Hepatocyte (in vitro differentiated cells): Measurements from ENCODE around the gene GRK2. TPM values are rescaled to one million over a fixed set of nuclear protein-coding genes. Genes with fewer than 3 reads are reported as not detected.
A peak's percentile ranks its signal among the peaks of the same experiment; 100 is the strongest.
"Not testable (repeated sequence)": the region's sequence is repeated elsewhere in the genome, so short reads cannot be mapped to it uniquely, and the experiment has no call there.

ENCODE experiments used
- DNase-seq: peaks from one replicate; pipeline ENCODE4 v3.0.0-alpha.2; 2016; ENCODE audit warnings: low spot score
- H2AFZ ChIP-seq: fragments of 200-600 bp; sonication (generic); 2 replicates; pipeline ENCODE4 v1.6.0; 2016; ENCODE audit warnings: antibody characterized with exemption, mild to moderate bottlenecking
- H3K27ac ChIP-seq: fragments of 200-600 bp; sonication (generic); 2 replicates; pipeline ENCODE4 v1.5.1; 2016; ENCODE audit warnings: mild to moderate bottlenecking
- H3K27me3 ChIP-seq: fragments of 200-600 bp; sonication (generic); 2 replicates; pipeline ENCODE4 v1.6.1; 2016
- H3K36me3 ChIP-seq: fragments of 200-600 bp; sonication (generic); replicated peaks from 2 replicates; pipeline ENCODE4 v1.5.1; 2016; ENCODE audit warnings: low read depth; ENCODE audit not compliant: insufficient read depth
- H3K4me1 ChIP-seq: fragments of 200-600 bp; sonication (generic); 2 replicates; pipeline ENCODE4 v1.5.1; 2016; ENCODE audit warnings: mild to moderate bottlenecking, moderate library complexity; ENCODE audit not compliant: insufficient read depth
- H3K4me2 ChIP-seq: fragments of 200-600 bp; sonication (generic); 2 replicates; pipeline ENCODE4 v1.6.0; 2016
- H3K4me3 ChIP-seq: fragments of 200-600 bp; sonication (generic); 2 replicates; pipeline ENCODE4 v1.5.1; 2016; ENCODE audit warnings: mild to moderate bottlenecking
- H3K79me2 ChIP-seq: fragments of 200-600 bp; sonication (generic); 2 replicates; pipeline ENCODE4 v1.6.0; 2017; ENCODE audit warnings: mild to moderate bottlenecking
- H3K9me2 ChIP-seq: fragments of 200-600 bp; sonication (generic); replicated peaks from 2 replicates; pipeline ENCODE4 v1.6.0; 2017; ENCODE audit warnings: mild to moderate bottlenecking; ENCODE audit not compliant: insufficient read depth
- H3K9me3 ChIP-seq: fragments of 200-600 bp; sonication (generic); 2 replicates; pipeline ENCODE4 v1.5.1; 2016; ENCODE audit warnings: low read depth, mild to moderate bottlenecking
- H4K20me1 ChIP-seq: fragments of 200-600 bp; sonication (generic); 2 replicates; pipeline ENCODE4 v1.6.0; 2016; ENCODE audit warnings: mild to moderate bottlenecking; ENCODE audit not compliant: insufficient read depth, poor library complexity, severe bottlenecking
- CTCF ChIP-seq: fragments of 200-600 bp; sonication (generic); IDR thresholded peaks from 2 replicates; pipeline ENCODE4 v1.5.1; 2016; ENCODE audit warnings: antibody characterized with exemption, mild to moderate bottlenecking; ENCODE audit not compliant: poor library complexity
- EZH2 ChIP-seq: fragments of 200-600 bp; sonication (generic); IDR thresholded peaks from 2 replicates; pipeline ENCODE4 v1.6.1; 2016; ENCODE audit warnings: antibody characterized with exemption, mild to moderate bottlenecking, borderline replicate concordance
- EZH2phosphoT487 ChIP-seq: fragments of 200-600 bp; sonication (generic); IDR thresholded peaks from one replicate; pipeline ENCODE4 v1.6.1; 2018; ENCODE audit warnings: antibody characterized with exemption, mild to moderate bottlenecking, low read depth, moderate library complexity; ENCODE audit not compliant: unreplicated experiment, severe bottlenecking
- WGBS: methylation state at CpG from one replicate; pipeline ENCODE4 v1.1.6; 2016; ENCODE audit warnings: low lambda C conversion rate; ENCODE audit errors: missing lambda C conversion rate; 5-methylcytosine and 5-hydroxymethylcytosine counted together
- polyA plus RNA-seq: library from polyadenylated mRNA; unstranded; fragments of >200 nt; fragmentation: Nextera tagmentation; extraction: Ambion mirVana; gene quantifications from 2 replicates; pipeline ENCODE4 v1.2.1, GENCODE V29; 2016
- total RNA-seq: library from RNA; depleted of rRNA; stranded (reverse); fragments of >200 nt; gene quantifications from 2 replicates; pipeline ENCODE4 v1.2.3, GENCODE V29; 2014

Gene GRK2
- total and polyA plus RNA-seq, 2 experiments from 2014 or later: 41.4 to 59.6 TPM

- Histone ChIP-seq H3K36me3 (no peaks in the 10 kb centered on the region), H3K4me3 (no peak overlapping the region), H3K4me1 (peaks cover 8% of the 10 kb centered on the region), H3K27me3 (no peaks in the 10 kb centered on the region), H3K4me2 (no peak overlapping the region), H2AFZ (no peak overlapping the region), H3K27ac (no peak overlapping the region), H3K79me2 (no peaks in the 10 kb centered on the region), H3K9me2 (no peaks in the 10 kb centered on the region), H3K9me3 (no peaks in the 10 kb centered on the region), H4K20me1 (no peaks in the 10 kb centered on the region)
- WGBS: 90% methylated on average over 6 of the region's 6 CpGs
- TF ChIP-seq EZH2 (no peak), CTCF (no peak), EZH2phosphoT487 (no peak)
- DNase-seq: no peak
These were observed 5.9 kb upstream of the GRK2 start for GRCh38 chr11:67260406-67260805.

- not testable (repeated sequence) for H3K79me2 ChIP-seq, H3K9me2 ChIP-seq
- 35% methylated on average over 46 of the region's 50 CpGs for WGBS
These were observed 5.2 kb upstream of the GRK2 start for GRCh38 chr11:67260885-67261639.

GRCh38 chr11:67261640-67261945 is 4.7 kb upstream of the GRK2 start:
- Histone ChIP-seq H3K27me3 (no peaks in the 10 kb centered on the region), H2AFZ (peak overlapping the region; percentile 57), H3K9me2 (no peaks in the 10 kb centered on the region), H3K4me2 (peak overlapping the region; percentile 90), H4K20me1 (no peaks in the 10 kb centered on the region), H3K4me1 (peaks cover 11% of the 10 kb centered on the region), H3K4me3 (no peak overlapping the region), H3K79me2 (peaks cover 8% of the 10 kb centered on the region), H3K9me3 (no peaks in the 10 kb centered on the region), H3K27ac (peak overlapping the region; percentile 35), H3K36me3 (no peaks in the 10 kb centered on the region)
- TF ChIP-seq CTCF (peak; percentile 46), EZH2phosphoT487 (no peak)
- WGBS: 24% methylated on average over 9 of the region's 18 CpGs
- no peak for DNase-seq

More at GRCh38 chr11:67260885-67261639, 5.2 kb upstream of the GRK2 start:
- H3K4me3 ChIP-seq, H3K36me3 ChIP-seq, H3K27me3 ChIP-seq, H3K9me3 ChIP-seq, H4K20me1 ChIP-seq: not testable (repeated sequence)
- peak; percentile 78 for DNase-seq
- H2AFZ ChIP-seq: peak overlapping the region; percentile 57
- peaks cover 11% of the 10 kb centered on the region for H3K4me1 ChIP-seq
- peak overlapping the region; percentile 90 for H3K4me2 ChIP-seq
- H3K27ac ChIP-seq: peak overlapping the region; percentile 35

- H3K4me3 ChIP-seq: no peak overlapping the region
- WGBS: 60% methylated on average over 18 of the region's 18 CpGs
- TF ChIP-seq CTCF: no peak
- no peak for TF ChIP-seq EZH2
- no peak for TF ChIP-seq EZH2phosphoT487
These were observed 4.2 kb upstream of the GRK2 start for GRCh38 chr11:67261946-67262681.

More at GRCh38 chr11:67261946-67262681, 4.2 kb upstream of the GRK2 start:
- Histone ChIP-seq H2AFZ (no peak overlapping the region), H3K79me2 (peaks cover 13% of the 10 kb centered on the region), H3K36me3 (no peaks in the 10 kb centered on the region), H3K4me2 (peak overlapping the region; percentile 90), H3K27ac (peak overlapping the region; percentile 35), H4K20me1 (peaks cover 3% of the 10 kb centered on the region), H3K4me1 (peaks cover 11% of the 10 kb centered on the region), H3K9me3 (no peaks in the 10 kb centered on the region), H3K9me2 (no peaks in the 10 kb centered on the region), H3K27me3 (no peaks in the 10 kb centered on the region)
- no peak for DNase-seq
